GM12801 (cell line): ENCODE data around the gene RGL4.

Source experiments
- CTCF ChIP-seq: IDR thresholded peaks from one replicate; pipeline ENCODE4 v1.5.1; 2011; ENCODE audit warnings: control low read depth; ENCODE audit not compliant: insufficient read length; ENCODE audit errors: extremely low read depth

RGL4 gene

GRCh38 chr22:23686416-23687024, 4.3 kb upstream of the RGL4 start:
- no peak for TF ChIP-seq CTCF

- TF ChIP-seq CTCF, result no peak
Observed at GRCh38 chr22:23688121-23688520, 2.7 kb upstream of the RGL4 start.

GRCh38 chr22:23688571-23688970, 2.2 kb upstream of the RGL4 start:
- no peak for TF ChIP-seq CTCF

- TF ChIP-seq CTCF, result no peak
Observed at GRCh38 chr22:23689414-23689813, 1.4 kb upstream of the RGL4 start.

- TF ChIP-seq CTCF, result no peak
Observed at GRCh38 chr22:23691748-23692423, 1.1 kb downstream of the RGL4 start.

GRCh38 chr22:23692598-23693291, 1.9 kb downstream of the RGL4 start:
- no peak for TF ChIP-seq CTCF

GRCh38 chr22:23693979-23694680, 3.3 kb downstream of the RGL4 start:
- no peak for TF ChIP-seq CTCF
